NCI-H2029 (cell line): ENCODE data around the gene NME7.
"Not testable (repeated sequence)": the region's sequence is repeated elsewhere in the genome, so short reads cannot be mapped to it uniquely, and the experiment has no call there.

Experiments used
- DNase-seq: peaks from one replicate; lab custom pipeline; 2025; lab: John Stamatoyannopoulos, UW

The NME7 gene

GRCh38 chr1:169305356-169305755, 62.2 kb downstream of the NME7 start:
- no peak for DNase-seq

- no peak for DNase-seq
Measured at GRCh38 chr1:169300854-169301253, 66.7 kb downstream of the NME7 start.

GRCh38 chr1:169298441-169298840, 69.2 kb downstream of the NME7 start:
- DNase-seq, result no peak

GRCh38 chr1:169295846-169296245, 71.8 kb downstream of the NME7 start:
- no peak for DNase-seq

GRCh38 chr1:169295425-169295824, 72.2 kb downstream of the NME7 start:
- DNase-seq, result no peak

GRCh38 chr1:169289016-169289415, 78.6 kb downstream of the NME7 start:
- no peak for DNase-seq

- no peak for DNase-seq
Measured at GRCh38 chr1:169288011-169288414, 79.6 kb downstream of the NME7 start.

GRCh38 chr1:169287280-169287679, 80.3 kb downstream of the NME7 start:
- DNase-seq, result no peak

- not testable (repeated sequence) for DNase-seq
Measured at GRCh38 chr1:169281562-169281961, 86.0 kb downstream of the NME7 start.

GRCh38 chr1:169271098-169271497, 96.5 kb downstream of the NME7 start:
- DNase-seq, result no peak

GRCh38 chr1:169266133-169266532, 101.5 kb downstream of the NME7 start:
- DNase-seq, result no peak

GRCh38 chr1:169263059-169263458, 104.5 kb downstream of the NME7 start:
- no peak for DNase-seq

- DNase-seq, result no peak
Measured at GRCh38 chr1:169261884-169262283, 105.7 kb downstream of the NME7 start.

GRCh38 chr1:169260478-169261151, 107.0 kb downstream of the NME7 start:
- DNase-seq, result no peak

- no peak for DNase-seq
Measured at GRCh38 chr1:169259816-169260215, 107.8 kb downstream of the NME7 start.

GRCh38 chr1:169250795-169251194, 116.8 kb downstream of the NME7 start:
- DNase-seq, result no peak

GRCh38 chr1:169250022-169250421, 117.6 kb downstream of the NME7 start:
- DNase-seq, result no peak

- DNase-seq, result no peak
Measured at GRCh38 chr1:169249611-169250010, 118.0 kb downstream of the NME7 start.

GRCh38 chr1:169245706-169246105, 121.9 kb downstream of the NME7 start:
- DNase-seq, result no peak

GRCh38 chr1:169240449-169241232, 127.0 kb downstream of the NME7 start:
- DNase-seq, result no peak

GRCh38 chr1:169236880-169237279, 130.7 kb downstream of the NME7 start:
- DNase-seq, result no peak

GRCh38 chr1:169236143-169236542, 131.5 kb downstream of the NME7 start:
- DNase-seq, result no peak

GRCh38 chr1:169235568-169235967, 132.0 kb downstream of the NME7 start:
- DNase-seq, result no peak

- DNase-seq, result no peak
Measured at GRCh38 chr1:169234780-169235179, 132.8 kb downstream of the NME7 start.
